Calu3 (cell line): ENCODE measurements around the gene GLYATL3. TPM values are rescaled to one million over a fixed set of nuclear protein-coding genes. Genes with fewer than 3 reads are reported as not detected.

Experiments
- BruUV-seq: library from RNA; stranded (reverse); fragments of 400-500 nt; replicated peaks from 2 replicates; lab custom pipeline; 2021; lab: Mats Ljungman, UMichigan
- CTCF ChIA-PET: fragments of 300-600 bp; sonication (Branson Sonifier 250); formaldehyde crosslinking; loops from one replicate; lab custom pipeline; 2022; ENCODE audit warnings: antibody characterized with exemption; lab: Charles Lee
- DNase-seq: peaks from one replicate; pipeline ENCODE4 v3.0.0; 2022
- H3K27ac Mint-ChIP-seq: one replicate; pipeline ENCODE4 v1.8.0; 2022; ENCODE audit warnings: mixed read lengths; ENCODE audit not compliant: unreplicated experiment
- H3K27me3 Mint-ChIP-seq: one replicate; pipeline ENCODE4 v1.8.0; 2022; ENCODE audit warnings: mixed read lengths; ENCODE audit not compliant: unreplicated experiment
- H3K36me3 Mint-ChIP-seq: one replicate; pipeline ENCODE4 v1.8.0; 2022; ENCODE audit warnings: mild to moderate bottlenecking, moderate library complexity, mixed read lengths; ENCODE audit not compliant: insufficient read depth, unreplicated experiment
- H3K4me1 Mint-ChIP-seq: one replicate; pipeline ENCODE4 v1.8.0; 2022; ENCODE audit warnings: mild to moderate bottlenecking, low read depth, mixed read lengths; ENCODE audit not compliant: unreplicated experiment
- H3K4me3 Mint-ChIP-seq: one replicate; pipeline ENCODE4 v1.8.0; 2022; ENCODE audit warnings: mild to moderate bottlenecking, low read depth, moderate library complexity, mixed read lengths; ENCODE audit not compliant: unreplicated experiment
- H3K9me3 Mint-ChIP-seq: one replicate; pipeline ENCODE4 v1.8.0; 2022; ENCODE audit warnings: low read depth, mixed read lengths; ENCODE audit not compliant: unreplicated experiment
- intact Hi-C: fragments of 100-400 bp; cut with micrococcal nuclease; formaldehyde crosslinking; loops from one replicate; pipeline ENCODE4 v1.10.0; 2022; ENCODE audit not compliant: unreplicated experiment
- total RNA-seq: library from RNA; stranded (reverse); gene quantifications from 2 replicates; pipeline ENCODE4 v1.2.3, GENCODE V29; 2022
- TF ChIP-seq, protein P1 (sequence below): fragments of 200-600 bp; IDR thresholded peaks from one replicate; pipeline ENCODE4 v1.8.0; 2022; ENCODE audit warnings: antibody characterized with exemption; ENCODE audit not compliant: unreplicated experiment

GLYATL3 gene
- total RNA-seq, 1 experiment from 2014 or later: not detected

DNA sequence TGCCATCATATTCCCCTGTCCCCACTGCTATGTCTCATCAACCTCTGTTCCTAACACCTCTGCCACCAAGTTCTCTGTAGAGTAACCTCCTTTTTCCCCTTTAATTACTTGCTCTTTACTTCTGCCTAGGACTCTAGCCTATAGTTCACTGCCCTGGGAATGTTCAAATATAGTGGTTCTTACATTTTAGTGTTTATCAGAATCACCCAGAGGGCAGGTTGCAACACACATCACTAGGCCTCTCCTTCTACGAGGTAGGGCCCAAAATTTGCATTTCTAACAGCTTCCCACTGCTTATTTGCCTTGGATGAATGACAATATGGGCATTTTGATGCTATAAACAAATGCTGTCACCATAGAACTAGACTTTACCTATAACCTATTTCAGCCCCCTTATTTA, 27.6 kb downstream of the GLYATL3 start:
- TF ChIP-seq, protein P1, sequence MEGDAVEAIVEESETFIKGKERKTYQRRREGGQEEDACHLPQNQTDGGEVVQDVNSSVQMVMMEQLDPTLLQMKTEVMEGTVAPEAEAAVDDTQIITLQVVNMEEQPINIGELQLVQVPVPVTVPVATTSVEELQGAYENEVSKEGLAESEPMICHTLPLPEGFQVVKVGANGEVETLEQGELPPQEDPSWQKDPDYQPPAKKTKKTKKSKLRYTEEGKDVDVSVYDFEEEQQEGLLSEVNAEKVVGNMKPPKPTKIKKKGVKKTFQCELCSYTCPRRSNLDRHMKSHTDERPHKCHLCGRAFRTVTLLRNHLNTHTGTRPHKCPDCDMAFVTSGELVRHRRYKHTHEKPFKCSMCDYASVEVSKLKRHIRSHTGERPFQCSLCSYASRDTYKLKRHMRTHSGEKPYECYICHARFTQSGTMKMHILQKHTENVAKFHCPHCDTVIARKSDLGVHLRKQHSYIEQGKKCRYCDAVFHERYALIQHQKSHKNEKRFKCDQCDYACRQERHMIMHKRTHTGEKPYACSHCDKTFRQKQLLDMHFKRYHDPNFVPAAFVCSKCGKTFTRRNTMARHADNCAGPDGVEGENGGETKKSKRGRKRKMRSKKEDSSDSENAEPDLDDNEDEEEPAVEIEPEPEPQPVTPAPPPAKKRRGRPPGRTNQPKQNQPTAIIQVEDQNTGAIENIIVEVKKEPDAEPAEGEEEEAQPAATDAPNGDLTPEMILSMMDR: no peak
- no peak for DNase-seq
- peaks cover 9% of the 10 kb centered on the region for H3K4me1 Mint-ChIP-seq
- H3K4me3 Mint-ChIP-seq: no peak overlapping the region
- intact Hi-C loops: no loop called here
- CTCF ChIA-PET: no interaction called here
- BruUV-seq: no TSS peak
- no peaks in the 10 kb centered on the region for H3K36me3 Mint-ChIP-seq
- H3K9me3 Mint-ChIP-seq: no peaks in the 10 kb centered on the region
- H3K27ac Mint-ChIP-seq: no peak overlapping the region
- H3K27me3 Mint-ChIP-seq: no peaks in the 10 kb centered on the region

DNA sequence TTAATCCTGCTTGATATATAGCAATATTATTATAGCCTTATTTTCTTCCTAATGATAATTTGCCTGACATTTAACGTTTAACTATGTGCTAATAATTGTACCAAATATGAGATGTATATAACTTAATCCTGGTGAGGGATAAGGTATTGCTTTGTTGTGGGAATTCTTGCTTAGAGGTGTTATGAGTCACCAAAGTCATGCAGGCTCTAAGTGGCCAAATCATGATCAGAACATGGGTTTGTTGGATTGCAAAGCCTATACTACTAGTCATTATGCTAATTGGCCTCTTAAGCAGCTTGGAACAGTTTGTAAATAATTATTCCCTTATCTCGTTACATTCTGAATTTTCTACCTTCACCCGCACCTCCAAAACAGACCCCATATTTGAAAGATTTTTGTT, 28.8 kb downstream of the GLYATL3 start:
- no peaks in the 10 kb centered on the region for H3K9me3 Mint-ChIP-seq
- H3K27ac Mint-ChIP-seq: no peak overlapping the region
- intact Hi-C loops: no loop called here
- CTCF ChIA-PET: interaction anchor here (1.0 kb wide), 1 partner anchor 14 kb away, joined by 4 read pairs; no protein-coding TSS in a partner anchor
- TF ChIP-seq, protein P1: no peak
- no TSS peak for BruUV-seq
- no peak for DNase-seq
- no peak overlapping the region for H3K4me3 Mint-ChIP-seq
- H3K27me3 Mint-ChIP-seq: no peaks in the 10 kb centered on the region
- H3K36me3 Mint-ChIP-seq: no peaks in the 10 kb centered on the region
- peaks cover 10% of the 10 kb centered on the region for H3K4me1 Mint-ChIP-seq

DNA sequence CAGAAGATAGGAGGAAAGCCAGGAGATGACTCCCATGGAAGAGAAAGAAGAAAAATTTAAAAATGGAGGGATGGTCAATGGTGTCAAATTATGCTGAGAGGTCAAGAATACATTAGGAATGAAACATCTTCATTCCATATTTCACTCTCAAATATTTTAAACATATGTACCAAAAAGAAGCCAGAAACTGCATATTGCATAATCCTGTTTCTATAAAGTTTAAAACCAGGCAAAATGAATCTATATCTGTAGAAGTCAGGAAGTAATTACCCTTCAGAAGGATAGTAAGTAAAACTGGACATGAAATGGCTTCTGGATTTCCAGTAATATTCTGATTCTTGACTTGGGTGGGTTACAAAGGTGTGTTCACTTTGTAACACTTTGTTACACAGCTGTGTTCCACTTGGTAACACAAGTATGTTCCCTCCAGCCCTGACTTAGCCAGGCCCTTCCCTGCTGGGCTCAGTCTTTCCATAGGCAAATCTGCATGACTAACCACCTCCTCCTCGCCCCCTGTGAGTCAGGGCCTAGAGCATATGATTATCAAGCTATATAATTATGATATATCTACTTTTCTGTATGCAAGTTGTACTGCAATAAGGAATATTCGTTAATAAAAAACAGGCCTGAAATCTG, 30.5 kb downstream of the GLYATL3 start:
- Mint-ChIP-seq H3K27me3 (no peaks in the 10 kb centered on the region), H3K27ac (no peak overlapping the region), H3K4me3 (no peak overlapping the region), H3K9me3 (no peaks in the 10 kb centered on the region), H3K4me1 (peaks cover 10% of the 10 kb centered on the region), H3K36me3 (no peaks in the 10 kb centered on the region)
- intact Hi-C loops: loop anchor here (10.0 kb wide), 1 partner anchor 215 kb away; the partner anchor contains the start of gene CRISP3
- TF ChIP-seq, protein P1: no peak
- CTCF ChIA-PET: interaction anchor here (2.2 kb wide), 1 partner anchor 41 kb away, joined by 13 read pairs; no protein-coding TSS in a partner anchor
- no peak for DNase-seq
- BruUV-seq: no TSS peak

DNA sequence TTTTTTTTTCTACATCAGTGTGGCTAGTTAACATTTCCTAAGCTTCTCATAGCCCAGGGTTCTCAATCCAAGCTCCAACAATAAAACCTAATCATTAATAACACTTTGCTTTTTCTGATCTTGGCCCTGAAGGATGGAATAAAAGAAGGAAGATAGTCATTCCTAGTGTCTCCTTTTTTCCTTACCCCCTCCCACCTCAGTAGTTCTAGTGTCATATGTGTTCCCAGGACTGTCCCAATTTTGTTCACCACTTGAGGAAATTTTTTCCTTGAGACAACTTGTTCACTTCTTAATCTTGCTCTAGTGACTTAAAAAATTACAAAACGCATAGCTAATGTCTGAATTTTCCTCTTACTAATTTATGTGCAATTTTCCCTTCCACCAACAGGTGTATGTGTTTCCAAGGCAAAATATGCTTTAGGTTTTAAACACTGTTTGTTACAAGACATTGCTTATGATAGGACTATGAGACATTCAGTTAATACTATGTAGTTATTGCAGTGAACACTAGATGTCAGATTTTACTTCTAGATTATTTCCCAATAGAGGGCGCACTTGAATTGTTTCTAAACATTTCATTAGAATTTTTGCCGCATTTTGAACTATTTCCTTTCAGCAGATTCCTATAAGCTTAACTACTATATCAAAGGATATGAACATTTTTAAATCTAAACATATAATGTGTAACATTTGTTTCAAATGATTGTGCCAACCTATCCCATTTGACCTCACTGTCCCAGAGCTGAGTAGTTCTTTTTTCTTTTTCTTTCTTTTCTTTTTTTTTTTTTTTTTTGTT, 32.2 kb downstream of the GLYATL3 start:
- no TSS peak for BruUV-seq
- DNase-seq: no peak
- Mint-ChIP-seq H3K4me1 (peaks cover 14% of the 10 kb centered on the region), H3K9me3 (no peaks in the 10 kb centered on the region), H3K4me3 (peak overlapping the region; percentile 44), H3K27ac (peak overlapping the region; percentile 73), H3K27me3 (no peaks in the 10 kb centered on the region), H3K36me3 (no peaks in the 10 kb centered on the region)
- intact Hi-C loops: loop anchor here (1.0 to 10.0 kb wide), 5 partner anchors 37 to 317 kb away; partner anchors contain the start of gene CRISP3
- TF ChIP-seq, protein P1: peak; percentile 47
- CTCF ChIA-PET: interaction anchor here (0.7 to 2.8 kb wide), 13 partner anchors 9 to 722 kb away, joined by 3 to 26 read pairs (median 6); partner anchors contain the start of gene C6orf141
